Keratinocyte (primary cell): ENCODE results near the gene LRCOL1.

Experiments
- EZH2 ChIP-seq: IDR thresholded peaks from one replicate; pipeline ENCODE4 v1.6.1; 2012; ENCODE audit warnings: inconsistent platforms, mild to moderate bottlenecking, low read length, moderate library complexity
- TF ChIP-seq, protein P1 (sequence below), 3 experiments: IDR thresholded peaks in 1 of 3; conservative IDR thresholded peaks in 1 of 3; optimal IDR thresholded peaks in 1 of 3; 2 replicates in 2 of 3; 3 replicates in 1 of 3; pipeline versions ENCODE3 to v1.5.1; 2011; ENCODE audit warnings: low read length in 3 of 3, mild to moderate bottlenecking in 3 of 3, moderate library complexity in 2 of 3, control low read depth in 1 of 3, inconsistent platforms in 1 of 3; ENCODE audit not compliant: insufficient read depth in 2 of 3; ENCODE audit errors: extremely low read depth in 1 of 3

DNA sequence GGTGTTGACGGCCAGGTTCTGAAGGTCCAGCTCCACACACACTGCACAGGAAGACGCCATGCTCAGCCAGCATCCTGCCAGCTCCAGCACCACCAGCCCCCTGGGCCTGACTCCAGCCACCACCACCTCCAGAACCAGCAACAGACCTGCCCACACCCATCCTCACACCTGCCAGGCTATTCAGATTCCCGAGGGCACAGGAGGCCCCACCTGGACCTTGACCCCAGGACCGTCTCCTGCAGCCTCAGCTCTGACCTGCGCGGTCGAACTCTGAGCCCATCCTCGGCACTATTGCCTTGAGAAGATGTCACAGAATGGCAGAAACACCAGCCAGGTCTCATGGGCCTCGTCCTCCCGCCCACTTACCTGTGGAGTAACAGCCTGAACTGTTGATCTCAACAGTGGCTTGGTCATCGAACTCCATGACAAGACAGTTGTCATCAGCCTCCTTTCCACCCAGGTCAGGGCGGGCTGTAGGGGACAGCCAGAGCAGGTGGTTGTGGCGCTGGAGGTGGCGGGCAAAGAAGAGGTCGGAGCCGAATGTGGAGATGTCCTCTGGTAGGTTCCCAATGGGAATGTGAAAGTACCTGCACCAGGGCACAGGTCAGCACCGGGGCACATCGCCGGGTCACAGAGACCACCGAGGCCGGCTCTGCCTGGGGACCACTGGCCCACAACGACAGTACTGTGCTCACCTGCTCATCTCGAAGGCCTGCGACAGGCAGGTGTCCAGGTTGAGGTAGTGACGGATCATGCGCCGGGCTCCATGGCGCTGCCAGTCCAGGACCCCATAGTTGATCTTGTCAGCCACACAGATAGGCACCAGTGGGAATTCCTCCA is 31.6 kb upstream of the LRCOL1 start:
- TF ChIP-seq, protein P1, sequence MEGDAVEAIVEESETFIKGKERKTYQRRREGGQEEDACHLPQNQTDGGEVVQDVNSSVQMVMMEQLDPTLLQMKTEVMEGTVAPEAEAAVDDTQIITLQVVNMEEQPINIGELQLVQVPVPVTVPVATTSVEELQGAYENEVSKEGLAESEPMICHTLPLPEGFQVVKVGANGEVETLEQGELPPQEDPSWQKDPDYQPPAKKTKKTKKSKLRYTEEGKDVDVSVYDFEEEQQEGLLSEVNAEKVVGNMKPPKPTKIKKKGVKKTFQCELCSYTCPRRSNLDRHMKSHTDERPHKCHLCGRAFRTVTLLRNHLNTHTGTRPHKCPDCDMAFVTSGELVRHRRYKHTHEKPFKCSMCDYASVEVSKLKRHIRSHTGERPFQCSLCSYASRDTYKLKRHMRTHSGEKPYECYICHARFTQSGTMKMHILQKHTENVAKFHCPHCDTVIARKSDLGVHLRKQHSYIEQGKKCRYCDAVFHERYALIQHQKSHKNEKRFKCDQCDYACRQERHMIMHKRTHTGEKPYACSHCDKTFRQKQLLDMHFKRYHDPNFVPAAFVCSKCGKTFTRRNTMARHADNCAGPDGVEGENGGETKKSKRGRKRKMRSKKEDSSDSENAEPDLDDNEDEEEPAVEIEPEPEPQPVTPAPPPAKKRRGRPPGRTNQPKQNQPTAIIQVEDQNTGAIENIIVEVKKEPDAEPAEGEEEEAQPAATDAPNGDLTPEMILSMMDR (optimal IDR thresholded peaks at IDR 0.05 in 1 of 3, IDR thresholded peaks at IDR 0.05 in 1 of 3, conservative IDR thresholded peaks at IDR 0.05 in 1 of 3; ENCODE audit: extremely low read depth in 1 of 3, insufficient read depth in 2 of 3, low read length in 3 of 3): no peak
- TF ChIP-seq EZH2: no peak
